ENCODE measurements around the gene FGF12.

Gene FGF12

GRCh38 chr3:192409838-192410683 lies 317.3 kb downstream of the FGF12 start:
- DNase-seq (ENCODE audit: low spot score), result no peak

- DNase-seq (ENCODE audit: low spot score), result no peak
Observed at GRCh38 chr3:192409201-192409837, 318.0 kb downstream of the FGF12 start.

DNA sequence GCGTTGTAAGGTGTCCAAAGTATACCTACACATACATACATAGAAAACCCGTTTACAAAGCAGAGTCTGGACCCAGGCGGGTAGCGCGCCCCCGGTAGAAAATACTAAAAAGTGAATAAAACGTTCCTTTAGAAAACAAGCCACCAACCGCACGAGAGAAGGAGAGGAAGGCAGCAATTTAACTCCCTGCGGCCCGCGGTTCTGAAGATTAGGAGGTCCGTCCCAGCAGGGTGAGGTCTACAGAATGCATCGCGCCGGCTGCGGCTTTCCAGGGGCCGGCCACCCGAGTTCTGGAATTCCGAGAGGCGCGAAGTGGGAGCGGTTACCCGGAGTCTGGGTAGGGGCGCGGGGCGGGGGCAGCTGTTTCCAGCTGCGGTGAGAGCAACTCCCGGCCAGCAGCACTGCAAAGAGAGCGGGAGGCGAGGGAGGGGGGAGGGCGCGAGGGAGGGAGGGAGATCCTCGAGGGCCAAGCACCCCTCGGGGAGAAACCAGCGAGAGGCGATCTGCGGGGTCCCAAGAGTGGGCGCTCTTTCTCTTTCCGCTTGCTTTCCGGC lies 318.6 kb downstream of the FGF12 start:
- no peak for DNase-seq (ENCODE audit: low spot score)

- no peak for DNase-seq (ENCODE audit: low spot score)
Observed at GRCh38 chr3:192408007-192408646, 319.2 kb downstream of the FGF12 start.

DNA sequence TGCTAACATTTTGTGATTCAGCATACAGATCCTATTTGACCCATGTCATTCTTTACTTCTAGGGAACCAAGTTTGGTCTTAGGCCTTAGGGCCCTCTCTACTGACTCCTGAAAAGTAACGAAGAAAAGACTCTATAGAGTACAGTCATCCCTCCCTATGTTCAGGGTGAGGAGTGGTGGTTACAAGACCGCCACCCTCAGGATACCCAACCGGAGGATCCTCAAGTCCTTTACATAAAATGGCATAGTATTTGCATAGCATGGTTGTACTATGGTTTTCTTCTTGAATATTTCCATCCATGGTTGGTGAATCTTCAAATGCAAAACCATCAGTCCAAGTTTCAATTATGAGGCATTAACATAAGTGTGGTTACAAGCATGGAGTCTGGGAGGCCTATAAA lies 327.6 kb downstream of the FGF12 start:
- no peak for DNase-seq (ENCODE audit: low spot score)

GRCh38 chr3:192397012-192397411 lies 330.3 kb downstream of the FGF12 start:
- no peak for DNase-seq (ENCODE audit: low spot score)

DNA sequence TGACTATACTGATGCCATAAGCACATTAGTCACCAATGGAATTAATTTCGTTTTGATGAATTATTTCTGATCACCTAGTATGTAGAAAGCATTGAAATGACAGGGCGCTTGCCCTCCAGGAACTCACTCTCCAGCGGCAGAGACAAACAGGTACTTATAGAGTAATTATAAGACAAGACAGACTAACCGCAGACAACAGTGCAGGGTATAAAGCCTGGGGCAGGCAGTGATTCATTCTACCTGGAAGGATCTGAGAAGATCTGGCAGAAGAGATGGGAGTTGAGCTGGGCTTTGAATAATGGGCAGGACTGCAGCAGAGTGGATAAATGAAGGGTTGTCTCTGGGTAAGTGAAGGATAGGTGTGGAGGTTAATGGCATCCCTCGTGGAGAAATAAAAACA lies 331.8 kb downstream of the FGF12 start:
- no peak for DNase-seq (ENCODE audit: low spot score)

DNA sequence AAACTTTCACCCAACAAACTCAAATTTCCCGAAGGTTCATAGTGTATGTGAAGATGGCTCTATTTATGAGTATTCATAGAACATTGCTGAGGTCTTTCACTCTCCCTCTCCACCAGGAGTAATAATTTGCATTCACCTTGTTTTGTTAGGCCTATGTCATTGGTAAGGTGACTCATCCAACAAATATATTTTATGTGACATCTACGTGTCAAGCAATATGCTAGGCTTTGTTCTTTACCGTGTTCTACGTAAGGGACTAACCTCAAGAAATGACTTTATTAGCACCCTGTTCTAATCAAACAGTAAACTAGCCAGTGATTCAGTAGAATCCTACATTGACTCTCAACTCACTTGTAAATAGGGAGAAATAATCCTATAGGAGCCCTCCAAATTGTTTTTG lies 334.4 kb downstream of the FGF12 start:
- DNase-seq (ENCODE audit: low spot score), result no peak

DNA sequence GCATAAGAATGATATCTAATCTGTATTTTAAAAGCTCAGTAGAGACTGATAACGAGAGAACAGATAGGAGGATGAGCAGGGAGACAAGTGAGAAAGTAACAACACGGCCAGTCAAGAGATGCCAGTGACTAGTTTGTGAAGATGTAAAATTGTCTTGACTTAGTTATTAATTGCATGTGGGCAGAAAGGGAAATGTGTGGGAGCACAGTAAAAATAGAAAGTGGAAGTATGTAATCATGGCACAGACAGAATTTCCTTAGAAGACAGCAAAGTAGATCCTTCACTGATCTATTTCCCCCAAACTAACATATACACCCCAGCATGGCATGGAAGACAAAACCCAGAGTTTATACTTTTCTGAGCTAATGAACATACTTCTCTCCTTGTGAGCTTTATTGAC lies 344.5 kb downstream of the FGF12 start:
- no peak for DNase-seq (ENCODE audit: low spot score)

DNA sequence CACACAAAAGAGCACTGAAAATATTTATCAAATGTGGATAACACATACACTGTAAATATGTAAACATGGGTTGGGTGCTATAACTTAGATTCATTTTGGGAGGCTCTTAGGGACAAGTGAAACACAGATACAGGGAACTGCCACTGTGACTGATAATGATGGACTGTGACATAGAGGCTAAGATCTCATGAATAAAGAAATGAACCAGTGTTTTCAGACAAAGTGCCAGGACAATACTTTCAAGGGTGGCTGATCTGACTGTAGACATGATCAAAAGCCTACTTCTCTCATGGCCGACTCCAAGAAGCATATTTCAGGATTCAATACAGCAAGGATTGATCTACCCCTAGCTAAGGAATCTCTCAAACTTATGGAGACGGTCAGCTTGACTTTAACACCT lies 353.8 kb downstream of the FGF12 start:
- no peak for DNase-seq (ENCODE audit: low spot score)

- no peak for DNase-seq (ENCODE audit: low spot score)
Observed at GRCh38 chr3:192373032-192373431, 354.3 kb downstream of the FGF12 start.

- no peak for DNase-seq (ENCODE audit: low spot score)
Observed at GRCh38 chr3:192372616-192373015, 354.7 kb downstream of the FGF12 start.

DNA sequence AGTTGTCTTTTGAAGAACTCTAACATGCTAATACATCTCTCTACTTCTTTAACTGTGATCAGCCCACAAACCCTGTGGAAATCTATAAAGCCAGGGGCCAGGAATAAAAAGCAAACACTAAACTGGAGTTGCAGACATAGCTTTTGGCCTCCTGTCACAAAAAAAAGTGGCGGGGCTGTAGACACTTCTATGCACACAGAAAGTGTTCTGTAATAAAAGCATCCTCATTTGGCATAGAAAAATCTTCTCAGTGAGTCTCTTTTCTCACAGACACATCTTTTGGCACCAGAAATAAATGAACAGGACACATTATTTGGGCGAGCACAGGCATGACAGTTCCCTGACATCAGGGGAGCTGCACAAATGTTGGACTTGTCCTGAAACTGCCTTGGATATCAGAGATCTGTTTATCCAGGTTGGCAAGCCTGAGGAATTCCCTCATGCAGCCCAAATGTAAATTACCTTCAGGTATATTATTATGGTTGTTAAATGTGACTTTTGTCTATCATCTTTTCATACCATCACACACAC lies 355.4 kb downstream of the FGF12 start:
- no peak for DNase-seq (ENCODE audit: low spot score)

- DNase-seq (ENCODE audit: low spot score), result no peak
Observed at GRCh38 chr3:192367616-192368015, 359.7 kb downstream of the FGF12 start.

DNA sequence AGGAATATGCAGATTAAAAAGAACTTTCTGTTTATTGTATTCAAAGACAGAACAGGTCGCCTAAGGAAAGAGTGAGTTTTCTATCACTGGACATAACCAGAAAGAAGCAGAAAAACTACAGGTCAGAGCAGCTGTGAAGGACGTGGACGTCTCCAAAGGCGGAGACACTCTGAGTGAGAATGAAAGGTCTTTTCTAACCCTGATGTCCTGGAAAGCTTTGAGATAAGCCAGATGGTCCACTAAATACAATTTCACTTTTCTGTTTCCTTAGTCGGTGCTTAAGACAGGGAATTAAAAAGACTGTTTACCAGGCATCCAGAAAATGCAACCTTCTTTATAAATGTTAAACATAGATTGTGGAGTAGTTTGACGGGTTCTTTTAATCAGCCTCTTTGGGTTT lies 360.4 kb downstream of the FGF12 start:
- DNase-seq (ENCODE audit: low spot score), result no peak

DNA sequence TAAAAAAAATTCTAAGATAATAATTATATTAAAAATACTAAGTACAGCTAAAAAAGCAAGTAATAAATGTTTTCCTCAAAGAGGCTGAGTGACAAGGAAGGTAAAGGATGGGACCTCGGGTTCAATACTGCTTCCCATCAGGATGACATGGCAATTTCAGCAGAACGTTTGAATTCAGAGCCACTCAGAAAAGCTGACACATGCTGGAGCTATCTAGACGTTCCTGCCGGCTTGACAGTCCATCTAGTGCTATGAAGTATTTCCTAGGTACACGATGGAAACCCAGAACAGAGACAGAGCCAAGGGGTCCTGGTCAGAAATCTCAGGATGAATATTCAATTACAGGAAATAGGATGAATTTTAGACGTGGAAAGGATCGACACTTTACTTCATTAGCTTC lies 361.8 kb downstream of the FGF12 start:
- no peak for DNase-seq (ENCODE audit: low spot score)

DNA sequence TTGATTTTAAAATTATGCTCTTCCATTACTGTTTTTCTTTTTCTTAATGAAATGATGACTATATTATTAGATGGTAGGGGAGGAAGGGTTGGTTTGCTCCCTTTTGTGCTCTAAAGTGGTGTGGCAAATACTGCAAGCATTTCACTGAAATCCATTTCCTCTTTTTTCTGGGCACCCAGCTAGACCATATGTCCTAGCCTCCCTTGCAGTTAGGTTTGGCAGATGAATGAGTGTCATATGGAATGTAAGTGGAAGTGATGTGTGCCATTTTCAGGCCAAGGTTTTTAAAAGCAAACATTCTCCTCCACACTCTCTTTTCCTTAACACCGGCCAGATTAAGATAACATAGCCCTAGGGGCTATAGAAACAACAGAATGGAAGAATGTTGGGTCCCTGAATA lies 363.0 kb downstream of the FGF12 start:
- no peak for DNase-seq (ENCODE audit: low spot score)

- no peak for DNase-seq (ENCODE audit: low spot score)
Observed at GRCh38 chr3:192354687-192355086, 372.7 kb downstream of the FGF12 start.

DNA sequence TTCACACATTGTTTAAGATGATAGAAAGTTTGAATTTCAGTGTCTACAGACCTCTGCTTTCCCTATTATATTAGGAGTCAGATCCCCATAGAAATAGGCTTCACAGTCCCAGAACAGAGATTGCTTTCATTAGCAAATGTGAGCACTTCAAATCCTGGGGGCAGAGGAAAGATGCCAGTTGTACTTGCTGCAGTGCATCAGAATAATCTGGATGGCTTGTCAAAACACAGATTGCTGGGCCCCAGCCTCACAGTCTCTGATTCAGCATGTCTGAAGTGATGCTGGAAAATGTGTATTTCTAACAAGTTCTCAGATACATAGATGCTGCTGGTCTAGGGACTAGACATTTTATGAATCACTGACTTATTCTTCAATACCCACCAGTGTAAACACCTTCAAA lies 375.2 kb downstream of the FGF12 start:
- no peak for DNase-seq (ENCODE audit: low spot score)

DNA sequence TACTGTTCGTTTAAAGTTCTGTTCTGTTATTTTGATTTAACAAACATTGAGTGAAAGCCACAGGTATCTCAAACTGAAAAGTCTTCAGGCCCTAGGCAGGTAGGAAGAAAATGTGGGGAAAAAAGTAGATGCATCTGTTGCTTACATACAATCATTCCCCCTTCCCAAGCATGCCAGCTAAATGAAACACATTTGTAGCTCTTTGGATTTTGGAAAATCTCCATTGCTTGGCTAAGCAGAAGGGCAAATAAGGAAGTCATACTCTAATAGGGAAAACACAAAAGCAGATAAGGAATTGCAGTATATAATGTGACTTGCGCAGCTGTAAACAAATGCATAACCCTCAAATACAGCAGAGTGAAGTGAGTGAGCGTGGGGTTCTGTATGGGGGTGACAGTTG lies 375.9 kb downstream of the FGF12 start:
- no peak for DNase-seq (ENCODE audit: low spot score)

DNA sequence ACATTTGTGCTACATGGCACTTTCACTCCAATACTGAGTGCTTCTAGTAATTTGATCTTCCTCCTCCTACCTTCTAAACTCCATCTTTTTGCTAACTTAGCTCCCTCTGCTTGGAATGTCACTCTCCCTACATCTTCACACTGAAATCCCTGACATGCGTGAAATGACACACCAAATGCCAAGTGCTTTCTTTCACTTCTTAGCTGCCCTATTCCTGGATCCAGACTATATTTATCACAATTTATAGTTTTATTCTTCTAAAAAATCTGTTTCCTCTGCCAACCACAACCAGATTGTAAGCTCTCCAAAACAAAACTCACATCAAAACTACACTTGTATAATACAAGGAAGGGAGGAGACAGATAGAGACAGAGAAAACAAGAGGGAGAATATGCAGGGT lies 387.3 kb downstream of the FGF12 start:
- DNase-seq (ENCODE audit: low spot score), result no peak

DNA sequence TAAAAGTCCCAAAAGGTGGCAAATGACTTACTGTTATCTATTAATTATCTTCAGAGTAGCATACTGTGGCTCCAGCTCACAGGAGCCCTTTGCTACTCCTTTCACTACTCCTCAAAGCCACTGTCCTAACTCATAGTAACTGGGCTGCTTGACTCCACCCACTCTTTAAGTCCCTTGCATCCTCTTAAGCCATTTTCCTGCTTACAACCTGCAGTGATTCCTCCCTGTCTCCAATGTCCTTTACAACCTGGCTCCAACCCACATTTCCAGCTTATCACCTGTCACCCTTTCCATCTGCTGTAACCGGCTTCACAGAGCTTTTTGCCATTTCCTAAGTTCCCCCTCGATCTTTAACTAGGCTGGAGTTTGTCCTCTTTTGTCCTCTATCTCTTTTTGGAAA lies 388.1 kb downstream of the FGF12 start:
- DNase-seq (ENCODE audit: low spot score), result no peak

DNA sequence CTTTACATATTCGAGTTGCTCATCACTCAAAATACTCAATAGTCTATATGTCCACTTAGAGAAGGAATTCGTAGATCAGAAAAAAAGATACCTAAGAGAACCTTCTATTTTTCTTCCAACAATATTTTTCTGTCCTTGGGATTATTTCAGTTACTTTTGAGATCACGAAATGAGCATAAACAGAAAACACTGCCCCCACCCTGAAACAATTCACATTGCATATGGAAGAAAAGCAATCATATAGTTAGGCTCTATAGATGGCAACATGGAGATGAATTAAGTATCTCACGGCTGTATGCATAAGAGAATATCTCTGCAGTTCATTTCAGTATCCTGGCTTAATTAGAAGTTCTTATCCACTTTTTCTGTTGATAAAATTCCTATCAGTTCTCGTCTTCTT lies 391.1 kb downstream of the FGF12 start:
- no peak for DNase-seq (ENCODE audit: low spot score)
